Endothelial cell of umbilical vein (primary cell): ENCODE measurements around the gene CALCOCO2. TPM values are rescaled to one million over a fixed set of nuclear protein-coding genes. Genes with fewer than 3 reads are reported as not detected.

Experiments used
- BruUV-seq: library from RNA; stranded (reverse); fragments of 400-500 nt; replicated peaks from 2 replicates; lab custom pipeline; 2021; lab: Mats Ljungman, UMichigan
- CTCF ChIA-PET: fragments of 300-600, 350-600 bp; sonication (Branson Sonifier 250); formaldehyde crosslinking; loops from one replicate; lab custom pipeline; 2021; ENCODE audit warnings: antibody characterized with exemption, inconsistent platforms; lab: Charles Lee
- POLR2A ChIA-PET: fragments of 300-600, 350-600 bp; sonication (Branson Sonifier 250); formaldehyde crosslinking; loops from one replicate; lab custom pipeline; 2021; ENCODE audit warnings: antibody characterized with exemption, inconsistent platforms; lab: Charles Lee
- DNase-seq: peaks from one replicate; pipeline ENCODE4 v3.0.0-alpha.2; 2011; ENCODE audit warnings: low read depth, low spot score
- FAIRE-seq: peaks from 2 replicates; lab custom pipeline; 2011; peaks lifted over from hg19 to GRCh38; lab: Jason Lieb, UNC
- H2AFZ ChIP-seq: 2 replicates; pipeline ENCODE4 v1.6.0; 2012; ENCODE audit warnings: low read depth, low read length, control low read depth, inconsistent platforms
- H3K27ac ChIP-seq: 2 replicates; pipeline ENCODE4 v1.5.1; 2011; ENCODE audit warnings: low read depth, mild to moderate bottlenecking, control low read depth, low read length, moderate library complexity; ENCODE audit not compliant: insufficient read depth
- H3K27me3 ChIP-seq, 2 experiments: 2 replicates each; pipeline versions ENCODE4 v1.6.0 to v1.6.1; 2011; ENCODE audit warnings: low read length in 2 of 2, mixed read lengths in 1 of 2; ENCODE audit not compliant: control insufficient read depth in 2 of 2, insufficient read depth in 2 of 2
- H3K36me3 ChIP-seq, 2 experiments: 2 replicates in 1 of 2; 3 replicates in 1 of 2; pipeline ENCODE4 v1.5.1; 2011; ENCODE audit warnings: low read length in 2 of 2, mild to moderate bottlenecking in 1 of 2, moderate library complexity in 1 of 2; ENCODE audit not compliant: control insufficient read depth in 2 of 2, insufficient read depth in 2 of 2; ENCODE audit errors: extremely low read depth in 1 of 2
- H3K4me1 ChIP-seq: 3 replicates; pipeline ENCODE4 v1.5.1; 2011; ENCODE audit warnings: mild to moderate bottlenecking, low read length; ENCODE audit not compliant: control insufficient read depth, insufficient read depth; ENCODE audit errors: extremely low read depth
- H3K4me2 ChIP-seq: 2 replicates; pipeline ENCODE4 v1.6.1; 2011; ENCODE audit warnings: low read length, control low read depth, mixed read lengths; ENCODE audit not compliant: insufficient read depth
- H3K4me3 ChIP-seq, 3 experiments: fragments of 200-600 bp in 1 of 3; sonication (generic), shearing (Covaris generic) in 1 of 3; replicated peaks in 1 of 3; 2 replicates each; pipeline ENCODE4 v1.5.1; 2011 to 2016; ENCODE audit warnings: control low read depth in 3 of 3, low read length in 3 of 3, mild to moderate bottlenecking in 2 of 3, inconsistent platforms in 1 of 3, low read depth in 1 of 3, moderate library complexity in 1 of 3; ENCODE audit not compliant: insufficient read depth in 1 of 3
- H3K79me2 ChIP-seq: 2 replicates; pipeline ENCODE4 v1.6.0; 2012; ENCODE audit warnings: low read length, inconsistent platforms; ENCODE audit not compliant: control insufficient read depth, insufficient read depth
- H3K9ac ChIP-seq: replicated peaks from 2 replicates; pipeline ENCODE3; 2011; ENCODE audit warnings: low read length, control low read depth; ENCODE audit not compliant: insufficient read depth; ENCODE audit errors: extremely low read depth
- H3K9me1 ChIP-seq: replicated peaks from 3 replicates; pipeline ENCODE4 v1.6.0; 2011; ENCODE audit warnings: mild to moderate bottlenecking, low read length; ENCODE audit not compliant: control insufficient read depth, insufficient read depth; ENCODE audit errors: extremely low read depth
- H3K9me3 ChIP-seq: replicated peaks from 2 replicates; pipeline ENCODE4 v1.5.1; 2012; ENCODE audit warnings: low read length, inconsistent platforms; ENCODE audit not compliant: control insufficient read depth, insufficient read depth
- H4K20me1 ChIP-seq: replicated peaks from 2 replicates; pipeline ENCODE3; 2011; ENCODE audit warnings: mild to moderate bottlenecking, low read length; ENCODE audit not compliant: control insufficient read depth, insufficient read depth; ENCODE audit errors: extremely low read depth
- EZH2 ChIP-seq: IDR thresholded peaks from 2 replicates; pipeline ENCODE4 v1.6.1; 2012; ENCODE audit warnings: borderline replicate concordance, low read depth, mild to moderate bottlenecking, moderate library complexity, low read length, inconsistent platforms; ENCODE audit not compliant: severe bottlenecking
- FOS ChIP-seq: IDR thresholded peaks from 2 replicates; pipeline ENCODE4 v1.6.1; 2011; ENCODE audit warnings: mild to moderate bottlenecking, low read length, moderate library complexity, borderline replicate concordance; ENCODE audit not compliant: insufficient read depth
- GATA2 ChIP-seq: IDR thresholded peaks from 2 replicates; pipeline ENCODE4 v1.7.0; 2011; ENCODE audit warnings: low read depth, mild to moderate bottlenecking, moderate library complexity, mixed read lengths, low read length; ENCODE audit not compliant: insufficient read length, insufficient read depth
- JUN ChIP-seq: IDR thresholded peaks from 2 replicates; pipeline ENCODE4 v1.6.1; 2011; ENCODE audit warnings: borderline replicate concordance, low read depth; ENCODE audit not compliant: insufficient read length, insufficient read depth
- MAX ChIP-seq: IDR thresholded peaks from 2 replicates; pipeline ENCODE4 v1.6.1; 2011; ENCODE audit not compliant: insufficient read depth, insufficient read length
- MYC ChIP-seq: IDR thresholded peaks from one replicate; pipeline ENCODE4 v1.6.1; 2011; ENCODE audit warnings: mild to moderate bottlenecking, low read depth, low read length
- POLR2A ChIP-seq: IDR thresholded peaks from 2 replicates; pipeline ENCODE4 v1.6.1; 2012; ENCODE audit warnings: low read depth, mild to moderate bottlenecking, control low read depth, low read length
- POLR2AphosphoS5 ChIP-seq: IDR thresholded peaks from 2 replicates; pipeline ENCODE4 v1.6.1; 2012; ENCODE audit warnings: low read depth, mild to moderate bottlenecking, control low read depth, low read length, moderate library complexity; ENCODE audit not compliant: insufficient read depth
- dilution Hi-C: fragments of 300-500 bp; cut with MboI; formaldehyde crosslinking; loops from one replicate; pipeline ENCODE4 v1.15.0; 2019; ENCODE audit warnings: low sequenced_read_pairs; ENCODE audit not compliant: extremely low pct_ligation_motif_present
- intact Hi-C: fragments of 100-400 bp; cut with micrococcal nuclease; formaldehyde crosslinking; loops from one replicate; pipeline ENCODE4 v1.10.0; 2022
- polyA plus RNA-seq, 4 experiments: library from polyadenylated mRNA; depleted of rRNA in 3 of 4; stranded (reverse) in 3 of 4; unstranded in 1 of 4; fragments of >200 nt; gene quantifications; 2 replicates each; pipeline versions ENCODE4 v1.2.1 to v1.2.3, GENCODE V29; 2011 to 2012; ENCODE audit warnings: missing spikeins in 1 of 4
- total RNA-seq: library from RNA; stranded (reverse); gene quantifications from 2 replicates; pipeline ENCODE4 v1.2.3, GENCODE V29; 2021
- TF ChIP-seq, protein P1 (sequence below), 2 donors: IDR thresholded peaks; 1 replicate in 1 of 2; 2 replicates in 1 of 2; pipeline ENCODE4 v1.5.1; 2011; ENCODE audit warnings: low read length in 2 of 2, mild to moderate bottlenecking in 2 of 2, moderate library complexity in 2 of 2, control low read depth in 1 of 2, inconsistent platforms in 1 of 2, low read depth in 1 of 2; ENCODE audit not compliant: insufficient read depth in 1 of 2; ENCODE audit errors: extremely low read depth in 1 of 2

Gene CALCOCO2
- total and polyA plus RNA-seq, 2 donors (not counting 3 experiments of a cell fraction or from before 2014, with no cell fraction given): 20.6 to 64.9 TPM

GRCh38 chr17:48860034-48860433, 29.2 kb downstream of the CALCOCO2 start:
- no peak overlapping the region for H3K9ac ChIP-seq
- TF ChIP-seq POLR2A (no peak), POLR2AphosphoS5 (no peak), MAX (no peak), GATA2 (no peak), EZH2 (no peak), JUN (no peak), MYC (no peak), FOS (no peak)
- TF ChIP-seq, protein P1, sequence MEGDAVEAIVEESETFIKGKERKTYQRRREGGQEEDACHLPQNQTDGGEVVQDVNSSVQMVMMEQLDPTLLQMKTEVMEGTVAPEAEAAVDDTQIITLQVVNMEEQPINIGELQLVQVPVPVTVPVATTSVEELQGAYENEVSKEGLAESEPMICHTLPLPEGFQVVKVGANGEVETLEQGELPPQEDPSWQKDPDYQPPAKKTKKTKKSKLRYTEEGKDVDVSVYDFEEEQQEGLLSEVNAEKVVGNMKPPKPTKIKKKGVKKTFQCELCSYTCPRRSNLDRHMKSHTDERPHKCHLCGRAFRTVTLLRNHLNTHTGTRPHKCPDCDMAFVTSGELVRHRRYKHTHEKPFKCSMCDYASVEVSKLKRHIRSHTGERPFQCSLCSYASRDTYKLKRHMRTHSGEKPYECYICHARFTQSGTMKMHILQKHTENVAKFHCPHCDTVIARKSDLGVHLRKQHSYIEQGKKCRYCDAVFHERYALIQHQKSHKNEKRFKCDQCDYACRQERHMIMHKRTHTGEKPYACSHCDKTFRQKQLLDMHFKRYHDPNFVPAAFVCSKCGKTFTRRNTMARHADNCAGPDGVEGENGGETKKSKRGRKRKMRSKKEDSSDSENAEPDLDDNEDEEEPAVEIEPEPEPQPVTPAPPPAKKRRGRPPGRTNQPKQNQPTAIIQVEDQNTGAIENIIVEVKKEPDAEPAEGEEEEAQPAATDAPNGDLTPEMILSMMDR (IDR thresholded peaks at IDR 0.05; ENCODE audit: extremely low read depth in 1 of 2, insufficient read depth in 1 of 2, low read depth in 1 of 2, low read length in 2 of 2): no peak
- no peaks in the 10 kb centered on the region for H3K4me1 ChIP-seq
- dilution Hi-C loops (no loop called here), intact Hi-C loops (no loop called here)
- no peak for FAIRE-seq
- no peak overlapping the region for H3K4me3 ChIP-seq
- H3K9me1 ChIP-seq: no peaks in the 10 kb centered on the region
- no peaks in the 10 kb centered on the region for H4K20me1 ChIP-seq
- H3K36me3 ChIP-seq: peaks cover 2 to 4% of the 10 kb centered on the region in 2 experiments
- no peak for DNase-seq
- H3K9me3 ChIP-seq: no peaks in the 10 kb centered on the region
- no peaks in the 10 kb centered on the region for H3K79me2 ChIP-seq
- H2AFZ ChIP-seq: no peak overlapping the region
- ChIA-PET POLR2A (no interaction called here), CTCF (interaction anchor here (0.9 to 6.8 kb wide), 8 partner anchors 8 to 181 kb away, joined by 3 to 44 read pairs (median 4); partner anchors contain the start of gene TTLL6)
- BruUV-seq: no TSS peak
- H3K4me2 ChIP-seq: no peak overlapping the region
- H3K27me3 ChIP-seq: no peaks in the 10 kb centered on the region
- no peak overlapping the region for H3K27ac ChIP-seq
